NCI-H187 treated with DMSO at 0.1 percent for 48 hours (cell line): Measurements from ENCODE around the gene HOPX.
"Not testable (repeated sequence)": the region's sequence is repeated elsewhere in the genome, so short reads cannot be mapped to it uniquely, and the experiment has no call there.

Source experiments
- DNase-seq: peaks from one replicate; lab custom pipeline; 2025; lab: John Stamatoyannopoulos, UW

The HOPX gene

GRCh38 chr4:56654238-56654632 lies 26.9 kb downstream of the HOPX start:
- no peak for DNase-seq

DNA sequence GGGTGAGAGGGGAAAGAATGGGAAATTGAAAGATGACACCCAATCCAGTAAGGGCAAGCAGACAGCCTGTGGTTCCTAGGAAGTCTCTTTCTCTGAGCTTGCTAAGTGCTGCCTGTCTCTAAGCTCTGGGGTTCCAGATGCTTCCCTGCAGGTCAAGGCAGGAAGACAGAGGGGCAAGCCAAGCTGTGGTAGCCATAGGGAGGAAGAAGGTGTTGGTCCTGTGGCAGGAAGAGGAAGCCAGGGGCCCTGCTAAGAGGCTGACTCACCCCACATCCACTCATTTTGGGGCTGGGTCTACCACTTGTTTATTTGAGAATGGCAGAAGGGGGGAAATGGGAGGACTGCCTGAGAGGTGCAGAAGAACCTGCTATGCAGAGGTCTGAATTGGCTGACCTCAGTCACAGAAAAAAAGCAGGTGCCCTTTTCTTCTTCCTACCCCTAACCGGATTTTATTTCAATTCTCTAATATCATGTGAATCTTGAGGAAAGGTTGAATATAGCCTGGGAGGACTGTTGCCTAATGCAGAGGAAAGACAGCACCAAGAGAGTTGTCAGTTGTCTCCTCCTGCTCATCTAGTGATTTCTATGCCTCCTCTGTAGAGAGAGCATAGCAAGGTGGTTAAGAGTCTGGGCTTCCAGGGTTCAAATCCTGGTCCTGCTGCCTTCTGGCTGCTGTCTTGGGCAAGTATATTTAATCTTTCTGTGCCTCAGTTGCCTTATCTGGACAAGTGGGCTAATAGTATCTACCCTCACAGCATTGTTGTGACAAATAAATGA lies 27.4 kb downstream of the HOPX start:
- no peak for DNase-seq

GRCh38 chr4:56652196-56652595 lies 28.9 kb downstream of the HOPX start:
- DNase-seq: no peak

GRCh38 chr4:56651056-56651350 lies 30.1 kb downstream of the HOPX start:
- DNase-seq: no peak

DNA sequence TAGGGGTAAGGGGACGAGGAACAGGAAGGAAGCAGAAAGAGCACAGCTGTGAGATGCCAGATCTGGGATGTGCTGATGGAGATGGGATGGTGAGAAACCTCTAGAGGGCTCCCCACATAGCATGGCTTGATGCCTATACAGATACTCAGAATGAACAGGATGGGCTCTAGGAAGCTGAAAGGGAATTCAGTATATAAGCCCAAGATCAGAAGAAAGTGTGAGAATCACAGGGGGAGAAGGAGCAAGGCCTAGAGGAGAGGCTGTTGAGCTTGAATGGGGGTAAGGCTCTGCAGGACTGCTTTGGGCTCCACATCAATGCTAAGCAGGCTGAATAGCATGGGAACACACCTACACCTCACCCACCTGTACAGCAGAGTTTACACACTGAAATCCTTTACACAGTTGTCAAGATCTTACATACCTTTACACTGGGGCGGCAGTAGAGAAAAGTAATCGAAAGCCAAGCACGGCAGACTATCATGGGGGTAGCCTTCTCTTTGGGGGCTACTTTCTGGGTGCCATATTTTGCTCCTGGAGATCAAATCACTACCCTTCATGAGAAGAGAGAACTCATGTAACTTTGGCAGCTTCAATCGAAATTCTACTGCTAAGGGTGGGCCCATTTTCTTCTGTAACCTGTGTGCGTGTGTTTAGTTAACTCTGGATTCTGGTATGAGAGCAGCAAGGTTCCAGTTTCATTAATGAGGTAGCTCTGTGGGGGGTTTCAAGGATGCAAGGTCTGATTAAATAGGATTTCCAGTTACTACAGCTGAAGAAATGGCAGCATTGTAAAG lies 30.6 kb downstream of the HOPX start:
- DNase-seq: no peak

GRCh38 chr4:56649445-56650261 lies 31.4 kb downstream of the HOPX start:
- no peak for DNase-seq

DNA sequence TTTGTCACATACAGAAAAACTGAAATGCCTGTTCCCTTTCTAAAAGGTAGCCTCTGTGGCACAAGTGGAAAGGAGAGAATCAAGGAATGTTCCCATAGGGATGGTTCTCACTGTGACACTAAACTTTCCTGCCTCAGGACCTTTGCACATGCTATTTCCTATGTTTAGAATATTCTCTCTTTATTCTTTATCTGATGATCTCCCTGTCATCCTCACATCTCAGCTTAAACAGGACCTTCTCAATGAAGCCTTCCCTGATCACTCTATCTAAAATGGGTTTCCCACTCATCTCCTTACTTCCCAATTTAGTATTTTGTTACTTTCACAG lies 32.3 kb downstream of the HOPX start:
- DNase-seq: no peak

- DNase-seq: no peak
These were observed 32.9 kb downstream of the HOPX start for GRCh38 chr4:56648021-56648823.

GRCh38 chr4:56646341-56646740 lies 34.8 kb downstream of the HOPX start:
- DNase-seq: no peak

DNA sequence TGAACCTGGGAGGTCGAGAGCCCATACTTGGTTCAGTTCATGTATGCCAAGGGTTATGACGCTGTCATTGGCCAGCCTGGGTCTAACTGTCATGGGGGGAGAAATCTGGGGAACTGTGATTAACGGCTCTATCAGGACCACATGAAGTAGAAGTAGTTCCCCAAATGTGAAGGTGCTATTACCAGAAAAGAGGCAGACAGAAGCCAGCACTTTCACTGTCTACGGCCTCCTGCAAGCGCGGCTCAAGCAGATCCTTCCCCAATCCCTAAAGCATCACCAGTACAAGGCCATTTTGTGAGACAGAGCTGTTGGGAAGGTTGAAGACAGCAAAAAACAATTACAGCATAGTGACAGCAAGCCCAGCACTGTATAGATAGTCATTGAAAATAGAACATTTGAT lies 37.5 kb downstream of the HOPX start:
- DNase-seq: no peak

- DNase-seq: no peak
These were observed 39.5 kb downstream of the HOPX start for GRCh38 chr4:56641494-56642051.

GRCh38 chr4:56640621-56641493 lies 40.2 kb downstream of the HOPX start:
- no peak for DNase-seq

DNA sequence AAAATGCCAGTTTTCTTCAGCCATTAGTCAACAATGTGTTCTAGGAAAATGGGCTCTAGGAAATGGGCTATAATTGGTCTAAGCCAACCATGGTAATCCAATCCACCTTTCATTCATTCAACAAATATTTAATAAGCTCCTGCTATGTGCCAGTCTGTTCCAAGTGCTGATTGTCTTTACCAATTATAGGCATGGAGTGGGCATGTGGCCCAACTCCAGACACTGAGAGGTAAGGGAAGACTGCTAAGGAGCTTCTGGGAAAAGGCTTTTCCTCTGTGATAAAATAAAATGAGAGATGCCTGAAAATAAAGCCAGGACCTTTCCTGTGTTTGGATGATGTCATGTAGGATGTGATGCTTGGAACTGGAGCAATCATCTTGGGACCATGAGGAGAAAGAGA lies 43.3 kb downstream of the HOPX start:
- DNase-seq: no peak

DNA sequence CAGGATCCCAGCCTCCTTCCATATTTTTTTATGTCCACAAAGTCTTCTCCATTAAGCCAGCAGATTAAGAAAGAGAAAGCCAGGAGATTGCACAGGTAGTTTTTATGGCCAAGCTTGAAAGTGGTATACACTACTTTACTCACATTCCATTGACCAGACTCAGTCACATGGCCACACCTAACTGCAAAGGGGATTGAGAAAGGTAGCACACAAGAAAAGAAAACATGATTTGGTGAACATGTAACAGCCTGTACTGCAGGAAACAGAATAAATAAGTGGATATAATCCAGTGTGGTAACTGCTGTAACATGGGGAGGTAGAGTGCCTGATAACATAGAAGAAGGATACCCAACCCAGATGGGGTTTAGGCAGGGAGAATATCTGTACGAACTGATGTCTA lies 43.9 kb downstream of the HOPX start:
- no peak for DNase-seq

DNA sequence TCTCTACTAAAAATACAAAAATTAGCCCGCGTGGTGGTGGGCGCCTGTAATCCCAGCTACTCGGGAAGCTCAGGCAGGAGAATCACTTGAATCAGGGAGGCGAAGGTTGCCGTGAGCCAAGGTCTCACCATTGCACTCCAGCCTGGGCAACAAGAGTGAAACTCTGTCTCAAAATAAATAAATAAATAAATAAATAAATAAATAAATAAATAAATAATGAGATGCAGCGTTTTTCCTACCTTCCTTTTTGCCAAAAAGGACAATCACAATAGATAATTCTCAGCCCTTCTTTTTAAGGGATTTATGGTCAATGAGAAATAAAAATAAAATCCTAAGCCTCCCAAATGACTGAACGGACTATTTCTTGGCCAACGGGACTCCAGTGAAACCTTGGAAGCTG lies 46.1 kb downstream of the HOPX start:
- DNase-seq: not testable (repeated sequence)

GRCh38 chr4:56633486-56633885 lies 47.6 kb downstream of the HOPX start:
- DNase-seq: no peak

- DNase-seq: no peak
These were observed 50.0 kb downstream of the HOPX start for GRCh38 chr4:56630876-56631666.

- no peak for DNase-seq
These were observed 52.5 kb downstream of the HOPX start for GRCh38 chr4:56628592-56628991.

GRCh38 chr4:56627985-56628384 lies 53.1 kb downstream of the HOPX start:
- DNase-seq: no peak

DNA sequence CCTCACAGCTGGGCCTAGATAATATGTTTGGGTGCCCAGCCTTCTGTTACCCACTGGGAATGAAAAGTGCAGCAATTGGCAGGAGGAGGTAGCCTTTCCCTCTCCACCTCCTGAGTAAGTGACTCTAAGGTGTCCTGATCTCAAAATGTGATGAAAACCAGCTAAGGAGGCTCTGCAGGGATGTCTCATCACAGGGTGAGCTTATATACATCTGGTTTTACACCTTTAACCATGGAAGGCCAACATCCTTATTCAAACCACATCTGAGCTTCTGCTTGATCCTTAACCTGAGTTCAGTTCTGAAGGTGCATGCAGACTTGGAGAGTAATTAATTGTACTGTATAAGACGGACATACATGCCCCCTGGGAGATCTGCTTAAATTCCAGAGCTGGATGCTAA lies 53.7 kb downstream of the HOPX start:
- no peak for DNase-seq
